ENCODE measurements around the gene OR1K1. TPM values are rescaled to one million over a fixed set of nuclear protein-coding genes. Genes with fewer than 3 reads are reported as not detected.
"Not testable (repeated sequence)": the region's sequence is repeated elsewhere in the genome, so short reads cannot be mapped to it uniquely, and the experiment has no call there.

OR1K1 gene
- total RNA-seq, 2 experiments from 2014 or later, result not detected

DNA sequence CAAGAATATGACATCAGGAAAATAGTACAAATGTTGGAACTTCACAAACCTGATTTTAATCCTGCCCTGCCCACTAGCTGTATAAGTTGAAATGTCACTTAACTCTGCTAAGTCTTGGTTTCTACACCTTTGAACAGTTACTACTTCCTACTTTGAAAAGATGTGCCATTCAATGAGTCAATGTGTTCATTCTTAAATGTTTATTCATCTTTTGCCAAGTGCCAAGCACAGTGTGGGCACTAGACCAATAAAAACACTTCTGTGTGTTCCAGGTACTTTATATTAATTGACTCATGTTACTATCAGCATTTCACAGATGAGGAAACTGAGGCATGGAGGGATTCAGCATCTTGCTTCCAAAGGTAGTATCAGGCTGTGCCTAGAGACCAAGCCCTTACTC is 15.6 kb downstream of the OR1K1 start:
- CTCF ChIA-PET, result interaction anchor here (0.9 to 2.3 kb wide), 6 partner anchors 13 to 690 kb away, joined by 3 to 14 read pairs (median 4); partner anchors contain the start of gene PDCL
- no peak overlapping the region for H3K27ac Mint-ChIP-seq

DNA sequence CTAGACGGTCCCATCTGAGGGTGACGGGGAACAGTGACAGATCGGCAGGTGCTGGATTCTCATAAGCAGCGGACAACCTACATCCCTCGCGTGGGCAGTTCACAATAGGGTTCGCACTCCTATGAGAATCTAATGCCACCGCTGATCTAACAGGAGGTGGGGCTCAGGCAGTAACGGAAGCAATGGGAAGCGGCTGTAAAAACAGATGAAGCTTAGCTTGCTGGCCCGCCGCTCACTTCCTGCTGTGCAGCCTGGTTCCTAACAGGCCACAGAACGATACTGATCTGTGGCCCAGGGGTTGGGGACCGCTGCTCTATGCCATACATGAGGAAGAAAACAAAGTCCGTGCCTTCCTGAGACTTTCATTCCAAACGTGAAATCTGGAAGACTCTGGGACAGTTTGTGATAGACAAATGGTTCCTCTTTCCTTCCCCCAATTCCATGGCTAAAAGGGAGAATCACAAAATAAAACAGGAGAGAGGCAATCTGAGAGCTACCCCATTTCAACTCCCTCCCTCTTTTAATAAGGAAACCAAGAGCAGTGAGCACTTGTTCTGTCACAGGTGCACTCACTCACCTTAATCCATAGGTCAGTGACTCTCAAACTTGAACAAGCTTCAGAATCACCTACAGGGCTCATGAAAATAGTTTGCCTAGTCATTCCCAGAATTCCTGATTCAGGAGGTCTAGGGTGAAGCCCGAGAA is 16.4 kb downstream of the OR1K1 start:
- Mint-ChIP-seq H3K27me3 (ENCODE audit: low read depth) (no peaks in the 10 kb centered on the region), H3K9me3 (ENCODE audit: insufficient read depth) (no peaks in the 10 kb centered on the region), H3K36me3 (ENCODE audit: low read depth) (peaks cover 34% of the 10 kb centered on the region), H3K4me1 (ENCODE audit: low read depth) (peaks cover 33% of the 10 kb centered on the region), H3K4me3 (peak overlapping the region; percentile 59), H3K27ac (peak overlapping the region; percentile 91)
- DNase-seq (peak; percentile 69), ATAC-seq (peak; percentile 95)
- CTCF ChIA-PET, result interaction anchor here (0.9 to 2.3 kb wide), 10 partner anchors 10 to 693 kb away, joined by 3 to 14 read pairs (median 4); partner anchors contain the start of gene PDCL
- POLR2A ChIA-PET, result interaction anchor here (0.8 to 1.7 kb wide), 2 partner anchors 12 to 33 kb away, joined by 3 to 12 read pairs; partner anchors contain the start of gene PDCL

More for the DNA sequence above, 15.6 kb downstream of the OR1K1 start:
- peaks cover 31% of the 10 kb centered on the region for H3K36me3 Mint-ChIP-seq (ENCODE audit: low read depth)
- H3K4me1 Mint-ChIP-seq (ENCODE audit: low read depth), result peaks cover 33% of the 10 kb centered on the region
- no peaks in the 10 kb centered on the region for H3K27me3 Mint-ChIP-seq (ENCODE audit: low read depth)
- ATAC-seq (no peak), DNase-seq (no peak)
- POLR2A ChIA-PET, result interaction anchor here (0.8 to 1.7 kb wide), 2 partner anchors 13 to 34 kb away, joined by 3 to 12 read pairs; partner anchors contain the start of gene PDCL
- H3K4me3 Mint-ChIP-seq, result peak overlapping the region; percentile 59
- H3K9me3 Mint-ChIP-seq (ENCODE audit: insufficient read depth), result no peaks in the 10 kb centered on the region

DNA sequence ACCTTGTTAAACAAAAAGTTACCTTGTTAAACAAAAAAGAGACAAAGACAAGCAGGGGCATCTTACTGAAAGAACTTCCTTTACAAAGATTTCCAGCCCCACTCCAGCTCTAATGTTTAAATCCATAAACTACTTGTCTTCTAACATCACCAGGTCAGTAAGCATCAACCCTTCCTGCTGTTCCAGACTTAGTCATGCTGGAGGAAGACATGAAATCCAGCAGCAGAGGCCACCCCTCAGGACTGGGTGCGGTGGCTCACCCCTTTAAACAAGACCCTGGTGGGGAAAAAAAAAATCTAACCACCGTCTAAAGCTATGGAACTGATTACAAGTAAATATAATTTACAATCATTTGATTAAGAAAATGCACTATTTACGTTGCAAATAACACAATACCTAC is 19.4 kb downstream of the OR1K1 start:
- ATAC-seq (no peak), DNase-seq (no peak)
- H3K36me3 Mint-ChIP-seq (ENCODE audit: low read depth), result peaks cover 53% of the 10 kb centered on the region
- no peak overlapping the region for H3K4me3 Mint-ChIP-seq
- ChIA-PET CTCF (interaction anchor here (0.9 to 2.1 kb wide), 4 partner anchors 9 to 354 kb away, joined by 3 to 6 read pairs (median 4); partner anchors contain the start of gene PDCL), POLR2A (interaction anchor here (1.3 kb wide), 1 partner anchor 9 kb away, joined by 5 read pairs; the partner anchor contains the start of gene PDCL)
- no peaks in the 10 kb centered on the region for H3K9me3 Mint-ChIP-seq (ENCODE audit: insufficient read depth)
- H3K4me1 Mint-ChIP-seq (ENCODE audit: low read depth), result peaks cover 37% of the 10 kb centered on the region
- no peaks in the 10 kb centered on the region for H3K27me3 Mint-ChIP-seq (ENCODE audit: low read depth)
- H3K27ac Mint-ChIP-seq, result no peak overlapping the region

DNA sequence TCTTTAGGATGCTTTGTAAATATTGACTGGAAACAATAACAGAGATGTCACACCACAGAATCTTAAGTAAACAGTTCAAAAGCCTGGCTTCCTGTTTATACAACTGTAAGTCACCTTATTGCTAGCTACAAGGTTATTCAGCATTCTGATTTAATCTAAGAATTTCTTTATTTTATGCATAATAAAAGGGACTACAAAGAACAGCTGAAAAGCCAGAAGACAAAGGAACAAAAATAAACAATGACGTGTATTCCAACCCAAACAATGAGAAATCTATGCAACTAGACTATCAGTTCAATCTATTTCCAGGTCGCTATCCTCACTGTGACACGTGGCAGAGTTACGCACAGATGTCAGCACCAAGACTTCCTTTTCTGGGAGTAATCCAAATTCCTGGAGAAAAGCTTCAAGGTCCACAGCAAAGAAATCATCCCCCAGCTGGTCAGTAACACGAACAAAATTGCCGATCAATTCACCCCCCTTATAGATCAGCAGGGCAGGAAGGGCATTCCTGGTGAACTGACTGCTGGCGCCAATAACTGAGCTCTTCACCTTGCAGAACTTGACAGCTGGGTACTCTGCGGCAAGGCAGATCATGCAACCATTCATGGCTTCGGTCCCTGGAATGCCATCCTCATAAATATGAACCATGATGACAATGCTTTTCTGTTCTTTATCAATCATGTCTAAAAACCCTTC is 20.0 kb downstream of the OR1K1 start:
- Mint-ChIP-seq H3K27me3 (ENCODE audit: low read depth) (no peaks in the 10 kb centered on the region), H3K4me3 (no peak overlapping the region), H3K27ac (no peak overlapping the region), H3K36me3 (ENCODE audit: low read depth) (peaks cover 53% of the 10 kb centered on the region), H3K9me3 (ENCODE audit: insufficient read depth) (no peaks in the 10 kb centered on the region), H3K4me1 (ENCODE audit: low read depth) (peaks cover 38% of the 10 kb centered on the region)
- POLR2A ChIA-PET, result interaction anchor here (0.6 to 0.9 kb wide), 2 partner anchors 9 to 122 kb away, joined by 3 read pairs; partner anchors contain the start of gene PDCL
- ATAC-seq (no peak), DNase-seq (no peak)
- CTCF ChIA-PET, result interaction anchor here (1.3 to 2.1 kb wide), 3 partner anchors 8 to 355 kb away, joined by 3 to 6 read pairs (median 5); partner anchors contain the start of gene PDCL

DNA sequence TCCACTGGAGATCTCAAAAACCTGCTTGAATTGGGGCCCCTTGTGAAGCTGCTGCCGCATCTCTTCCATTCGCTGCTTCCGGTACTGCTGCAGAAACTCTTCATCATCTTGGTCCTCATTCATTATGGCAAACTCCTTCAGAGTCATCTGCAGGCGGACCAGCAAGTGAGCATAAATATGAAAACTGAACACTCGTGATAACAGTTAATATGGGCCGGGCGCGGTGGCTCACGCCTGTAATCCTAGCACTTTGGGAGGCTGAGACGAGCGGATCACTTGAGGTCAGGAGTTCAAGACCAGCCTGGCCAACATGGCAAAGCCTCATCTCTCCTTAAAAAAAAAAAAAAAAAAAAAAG is 20.5 kb downstream of the OR1K1 start:
- H3K4me1 Mint-ChIP-seq (ENCODE audit: low read depth), result peaks cover 38% of the 10 kb centered on the region
- H3K27ac Mint-ChIP-seq, result no peak overlapping the region
- DNase-seq, result no peak
- no peak for ATAC-seq
- no peaks in the 10 kb centered on the region for H3K27me3 Mint-ChIP-seq (ENCODE audit: low read depth)
- POLR2A ChIA-PET, result interaction anchor here (0.6 to 0.9 kb wide), 2 partner anchors 8 to 121 kb away, joined by 3 read pairs; partner anchors contain the start of gene PDCL
- H3K9me3 Mint-ChIP-seq (ENCODE audit: insufficient read depth), result no peaks in the 10 kb centered on the region
- H3K4me3 Mint-ChIP-seq, result no peak overlapping the region
- H3K36me3 Mint-ChIP-seq (ENCODE audit: low read depth), result peaks cover 54% of the 10 kb centered on the region
- CTCF ChIA-PET, result interaction anchor here (1.3 to 2.1 kb wide), 3 partner anchors 8 to 355 kb away, joined by 3 to 6 read pairs (median 5); partner anchors contain the start of gene PDCL

DNA sequence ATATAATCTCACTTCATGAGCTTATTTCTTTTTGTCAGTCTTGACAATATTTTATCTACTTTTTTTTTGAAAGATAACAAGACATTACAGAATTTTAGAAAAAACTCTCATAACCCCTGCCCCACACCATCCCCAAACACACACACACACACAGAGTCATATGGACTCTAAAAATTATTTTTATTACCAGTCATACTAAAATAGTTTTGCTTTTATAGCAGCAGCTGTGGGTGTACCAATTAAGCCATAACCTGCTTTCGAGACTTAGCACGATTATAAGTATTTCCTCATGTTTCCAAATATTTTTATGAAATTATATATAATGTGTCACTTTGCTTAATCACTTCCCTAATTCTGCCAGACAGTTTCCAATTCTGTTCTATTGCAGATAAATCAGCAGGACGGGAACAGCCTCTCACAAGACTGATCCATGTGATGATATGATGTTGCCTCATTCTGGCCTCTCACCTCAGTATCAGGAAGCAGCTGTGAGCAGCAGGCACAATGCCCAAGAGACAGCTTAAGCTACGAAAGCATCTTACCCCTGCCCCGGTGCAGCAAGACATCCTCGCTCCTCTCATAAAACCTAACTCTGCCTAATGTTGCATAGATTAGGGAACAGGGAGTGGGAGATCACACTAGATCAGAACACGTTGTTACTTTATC is 21.5 kb downstream of the OR1K1 start:
- Mint-ChIP-seq H3K4me1 (ENCODE audit: low read depth) (peaks cover 33% of the 10 kb centered on the region), H3K4me3 (no peak overlapping the region), H3K9me3 (ENCODE audit: insufficient read depth) (no peaks in the 10 kb centered on the region), H3K27me3 (ENCODE audit: low read depth) (no peaks in the 10 kb centered on the region), H3K36me3 (ENCODE audit: low read depth) (peaks cover 53% of the 10 kb centered on the region), H3K27ac (no peak overlapping the region)
- no peak for DNase-seq
- no peak for ATAC-seq
- POLR2A ChIA-PET, result no interaction called here
- CTCF ChIA-PET, result no interaction called here

DNA sequence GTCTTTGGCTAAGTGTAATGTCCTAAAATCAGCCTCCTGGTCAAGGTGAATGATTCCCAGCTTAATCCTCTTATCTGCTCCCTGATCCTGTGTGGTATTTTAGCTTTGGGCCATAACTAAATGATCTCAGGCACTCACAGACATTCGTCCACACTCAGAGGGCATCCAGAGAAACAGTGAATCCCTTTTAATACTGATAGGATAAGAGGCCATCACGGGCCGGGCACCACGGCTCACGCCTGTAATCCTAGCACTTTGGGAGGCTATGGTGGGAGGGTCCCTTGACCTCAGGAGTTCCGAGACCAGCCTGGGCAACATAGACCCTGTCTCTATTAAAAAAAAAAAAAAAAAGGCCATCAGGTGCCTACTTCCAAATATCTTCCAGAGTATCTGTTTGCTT is 22.1 kb downstream of the OR1K1 start:
- ChIA-PET POLR2A (no interaction called here), CTCF (no interaction called here)
- no peak overlapping the region for H3K4me3 Mint-ChIP-seq
- peaks cover 52% of the 10 kb centered on the region for H3K36me3 Mint-ChIP-seq (ENCODE audit: low read depth)
- no peaks in the 10 kb centered on the region for H3K27me3 Mint-ChIP-seq (ENCODE audit: low read depth)
- DNase-seq, result no peak
- H3K27ac Mint-ChIP-seq, result no peak overlapping the region
- no peak for ATAC-seq
- no peaks in the 10 kb centered on the region for H3K9me3 Mint-ChIP-seq (ENCODE audit: insufficient read depth)
- peaks cover 34% of the 10 kb centered on the region for H3K4me1 Mint-ChIP-seq (ENCODE audit: low read depth)

DNA sequence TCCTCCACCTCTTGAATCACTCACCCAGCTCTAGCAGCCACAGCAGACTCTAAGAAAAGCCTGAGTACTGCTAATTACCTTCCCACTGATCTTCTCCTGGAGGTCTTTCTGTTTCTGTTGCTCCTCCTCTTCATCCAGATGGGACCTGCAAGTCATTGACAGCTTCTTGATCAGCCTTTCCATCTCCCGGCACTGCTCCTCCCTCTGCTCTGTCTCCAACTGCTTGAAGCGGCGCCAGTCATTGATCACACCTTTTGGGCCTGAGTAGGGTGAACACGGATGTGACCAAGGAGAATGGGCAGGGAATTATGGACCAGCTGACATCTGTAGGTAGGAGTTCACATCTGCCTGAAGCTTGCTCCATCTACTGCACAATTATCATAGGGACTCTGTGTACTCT is 23.0 kb downstream of the OR1K1 start:
- Mint-ChIP-seq H3K27ac (peak overlapping the region; percentile 50), H3K4me3 (no peak overlapping the region), H3K36me3 (ENCODE audit: low read depth) (peaks cover 54% of the 10 kb centered on the region), H3K4me1 (ENCODE audit: low read depth) (peaks cover 36% of the 10 kb centered on the region), H3K27me3 (ENCODE audit: low read depth) (no peaks in the 10 kb centered on the region), H3K9me3 (ENCODE audit: insufficient read depth) (no peaks in the 10 kb centered on the region)
- POLR2A ChIA-PET, result no interaction called here
- DNase-seq (no peak), ATAC-seq (no peak)
- CTCF ChIA-PET, result interaction anchor here (1.9 kb wide), 1 partner anchor 12 kb away, joined by 8 read pairs; no protein-coding TSS in a partner anchor

DNA sequence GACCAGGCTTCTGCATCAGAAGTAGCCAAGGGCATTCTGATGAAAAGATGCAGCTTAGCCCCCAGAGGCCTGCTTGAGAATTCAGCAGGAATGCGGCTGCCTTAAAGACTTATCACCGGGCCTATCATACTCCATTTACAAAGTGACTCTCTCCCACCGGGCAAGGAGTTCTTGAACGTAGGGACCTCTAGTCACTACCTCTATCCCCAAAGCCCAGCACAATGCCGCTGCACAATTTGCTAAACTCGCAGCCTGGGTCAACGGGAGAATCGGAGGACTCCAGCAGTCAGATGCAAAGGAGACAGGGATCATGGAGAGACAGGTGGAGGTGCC is 27.8 kb downstream of the OR1K1 start:
- Mint-ChIP-seq H3K4me1 (ENCODE audit: low read depth) (peaks cover 37% of the 10 kb centered on the region), H3K9me3 (ENCODE audit: insufficient read depth) (no peaks in the 10 kb centered on the region)

DNA sequence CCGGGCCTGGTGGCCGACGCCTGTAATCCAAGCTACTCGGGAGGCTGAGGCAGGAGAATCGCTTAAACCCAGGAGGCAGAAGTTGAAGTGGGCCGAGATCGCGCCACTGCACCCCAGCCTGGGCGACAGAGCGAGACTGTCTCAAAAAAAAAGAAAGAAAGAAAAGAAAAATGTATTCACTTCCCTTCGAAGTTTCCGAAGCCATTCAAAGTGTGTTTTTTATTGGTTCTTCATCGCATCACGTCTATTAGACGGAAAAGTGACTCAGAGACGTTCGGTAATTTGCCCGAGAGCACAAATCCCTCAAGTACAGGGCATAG is 29.0 kb downstream of the OR1K1 start:
- not testable (repeated sequence) for H3K27me3 Mint-ChIP-seq (ENCODE audit: low read depth); ATAC-seq; DNase-seq; H3K9me3 Mint-ChIP-seq (ENCODE audit: insufficient read depth)
- H3K27ac Mint-ChIP-seq, result peak overlapping the region; percentile 93
- peaks cover 34% of the 10 kb centered on the region for H3K4me1 Mint-ChIP-seq (ENCODE audit: low read depth)
- CTCF ChIA-PET, result interaction anchor here (1.0 to 1.4 kb wide), 4 partner anchors 9 to 160 kb away, joined by 3 to 5 read pairs (median 4); no protein-coding TSS in a partner anchor
- peak overlapping the region; percentile 99 for H3K4me3 Mint-ChIP-seq
- peaks cover 26% of the 10 kb centered on the region for H3K36me3 Mint-ChIP-seq (ENCODE audit: low read depth)
- POLR2A ChIA-PET, result interaction anchor here (0.7 to 1.5 kb wide), 10 partner anchors 9 to 113 kb away, joined by 3 to 12 read pairs (median 4); partner anchors contain the start of gene RABGAP1

More for the DNA sequence above, 27.8 kb downstream of the OR1K1 start:
- Mint-ChIP-seq H3K4me3 (peak overlapping the region; percentile 99), H3K36me3 (ENCODE audit: low read depth) (peaks cover 30% of the 10 kb centered on the region), H3K27ac (peak overlapping the region; percentile 93), H3K27me3 (ENCODE audit: low read depth) (no peaks in the 10 kb centered on the region)
- DNase-seq, result no peak
- no peak for ATAC-seq
- ChIA-PET POLR2A (interaction anchor here (0.7 to 1.5 kb wide), 11 partner anchors 9 to 114 kb away, joined by 3 to 12 read pairs (median 4); partner anchors contain the start of gene RABGAP1), CTCF (interaction anchor here (1.1 to 1.4 kb wide), 6 partner anchors 8 to 522 kb away, joined by 3 to 5 read pairs (median 4); no protein-coding TSS in a partner anchor)

DNA sequence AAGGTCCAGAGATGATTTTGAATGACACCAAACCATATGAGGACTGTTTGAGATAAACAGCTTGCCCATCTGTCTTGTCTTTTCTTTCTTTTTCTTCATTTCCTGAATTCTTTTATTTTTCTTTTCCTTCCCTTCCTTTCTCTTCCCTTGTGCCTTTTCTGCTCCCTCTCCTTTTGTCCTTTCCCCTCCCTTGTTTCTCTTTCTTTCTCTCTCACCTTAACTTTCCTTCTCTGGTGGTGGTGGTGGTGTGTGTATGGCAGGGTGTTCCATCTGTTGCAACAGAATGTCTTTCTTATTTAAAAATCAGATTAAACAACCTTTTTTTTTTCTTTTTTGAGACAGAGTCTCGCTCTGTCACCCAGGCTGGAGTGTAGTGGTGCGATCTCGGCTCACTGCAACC is 32.3 kb downstream of the OR1K1 start:
- H3K27ac Mint-ChIP-seq, result no peak overlapping the region

More for the DNA sequence above, 32.3 kb downstream of the OR1K1 start:
- Mint-ChIP-seq H3K27me3 (ENCODE audit: low read depth) (no peaks in the 10 kb centered on the region), H3K4me3 (no peak overlapping the region), H3K4me1 (ENCODE audit: low read depth) (peaks cover 30% of the 10 kb centered on the region), H3K9me3 (ENCODE audit: insufficient read depth) (no peaks in the 10 kb centered on the region), H3K36me3 (ENCODE audit: low read depth) (peaks cover 4% of the 10 kb centered on the region)
- ChIA-PET POLR2A (no interaction called here), CTCF (interaction anchor here (0.6 to 0.7 kb wide), 2 partner anchors 12 to 706 kb away, joined by 3 read pairs; no protein-coding TSS in a partner anchor)
- ATAC-seq, result no peak
- DNase-seq, result no peak
